H1 (cell line): ENCODE measurements around the gene ALDH7A1.

Experiments used
- EZH2 ChIP-seq: fragments of 200-600 bp; sonication (generic); IDR thresholded peaks from 2 replicates; pipeline ENCODE4 v1.7.1; 2012; ENCODE audit warnings: low read depth, mild to moderate bottlenecking, moderate library complexity, low read length, inconsistent platforms; ENCODE audit not compliant: severe bottlenecking
- HDAC6 ChIP-seq: IDR thresholded peaks from one replicate; pipeline ENCODE4 v1.7.1; 2012; ENCODE audit warnings: low read depth, mild to moderate bottlenecking, inconsistent platforms, low read length, moderate library complexity
- JUN ChIP-seq: IDR thresholded peaks from 2 replicates; pipeline ENCODE4 v1.6.1; 2011; ENCODE audit warnings: low read depth, mild to moderate bottlenecking, improper control_type of control experiment, low read length
- JUND ChIP-seq: IDR thresholded peaks from 2 replicates; pipeline ENCODE4 v1.6.1; 2011; ENCODE audit warnings: mild to moderate bottlenecking, improper control_type of control experiment, low read length
- PHF8 ChIP-seq: fragments of 200-600 bp; sonication (generic); conservative IDR thresholded peaks from 2 replicates; pipeline ENCODE4 v1.7.1; 2012; ENCODE audit warnings: low read depth, mild to moderate bottlenecking, inconsistent platforms, low read length, moderate library complexity
- RAD21 ChIP-seq, 2 experiments: IDR thresholded peaks in 1 of 2; conservative IDR thresholded peaks in 1 of 2; 2 replicates each; pipeline ENCODE4 v1.6.1; 2011; ENCODE audit warnings: low read depth in 2 of 2, low read length in 2 of 2, improper control_type of control experiment in 1 of 2, inconsistent platforms in 1 of 2, mild to moderate bottlenecking in 1 of 2, moderate library complexity in 1 of 2
- SUZ12 ChIP-seq: fragments of 200-600 bp; sonication (generic); IDR thresholded peaks from 2 replicates; pipeline ENCODE4 v1.6.1; 2012; ENCODE audit warnings: mild to moderate bottlenecking, inconsistent platforms, low read length, moderate library complexity, mixed read lengths
- YY1 ChIP-seq: IDR thresholded peaks from 2 replicates; pipeline ENCODE4 v1.6.1; 2011; ENCODE audit warnings: low read depth, mild to moderate bottlenecking, low read length
- ZNF274 ChIP-seq: IDR thresholded peaks from 2 replicates; pipeline ENCODE4 v1.7.0; 2012; ENCODE audit warnings: low read length, borderline replicate concordance; ENCODE audit errors: extremely low read depth
- TF ChIP-seq, protein P1 (sequence below): IDR thresholded peaks from 2 replicates; pipeline ENCODE4 v1.6.1; 2012; ENCODE audit warnings: inconsistent platforms
- TF ChIP-seq, protein P2 (sequence below), 3 experiments: IDR thresholded peaks; 1 replicate in 2 of 3; 2 replicates in 1 of 3; pipeline versions ENCODE4 v1.5.1 to v1.6.1; 2011; ENCODE audit warnings: low read length in 3 of 3, mild to moderate bottlenecking in 3 of 3, inconsistent platforms in 2 of 3, low read depth in 1 of 3, moderate library complexity in 1 of 3; ENCODE audit not compliant: insufficient read depth in 1 of 3; ENCODE audit errors: control extremely low read depth in 1 of 3

GRCh38 chr5:126597156-126597555 is 2.1 kb upstream of the ALDH7A1 start:
- TF ChIP-seq JUN (no peak), RAD21 (IDR thresholded peaks at IDR 0.05 in 1 of 2, conservative IDR thresholded peaks at IDR 0.05 in 1 of 2; ENCODE audit: low read depth in 2 of 2, low read length in 2 of 2) (no peak), YY1 (no peak), EZH2 (no peak), JUND (no peak), PHF8 (no peak), HDAC6 (no peak), ZNF274 (no peak), SUZ12 (no peak)
- TF ChIP-seq, protein P1, sequence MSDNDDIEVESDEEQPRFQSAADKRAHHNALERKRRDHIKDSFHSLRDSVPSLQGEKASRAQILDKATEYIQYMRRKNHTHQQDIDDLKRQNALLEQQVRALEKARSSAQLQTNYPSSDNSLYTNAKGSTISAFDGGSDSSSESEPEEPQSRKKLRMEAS, result no peak
- TF ChIP-seq, protein P2, sequence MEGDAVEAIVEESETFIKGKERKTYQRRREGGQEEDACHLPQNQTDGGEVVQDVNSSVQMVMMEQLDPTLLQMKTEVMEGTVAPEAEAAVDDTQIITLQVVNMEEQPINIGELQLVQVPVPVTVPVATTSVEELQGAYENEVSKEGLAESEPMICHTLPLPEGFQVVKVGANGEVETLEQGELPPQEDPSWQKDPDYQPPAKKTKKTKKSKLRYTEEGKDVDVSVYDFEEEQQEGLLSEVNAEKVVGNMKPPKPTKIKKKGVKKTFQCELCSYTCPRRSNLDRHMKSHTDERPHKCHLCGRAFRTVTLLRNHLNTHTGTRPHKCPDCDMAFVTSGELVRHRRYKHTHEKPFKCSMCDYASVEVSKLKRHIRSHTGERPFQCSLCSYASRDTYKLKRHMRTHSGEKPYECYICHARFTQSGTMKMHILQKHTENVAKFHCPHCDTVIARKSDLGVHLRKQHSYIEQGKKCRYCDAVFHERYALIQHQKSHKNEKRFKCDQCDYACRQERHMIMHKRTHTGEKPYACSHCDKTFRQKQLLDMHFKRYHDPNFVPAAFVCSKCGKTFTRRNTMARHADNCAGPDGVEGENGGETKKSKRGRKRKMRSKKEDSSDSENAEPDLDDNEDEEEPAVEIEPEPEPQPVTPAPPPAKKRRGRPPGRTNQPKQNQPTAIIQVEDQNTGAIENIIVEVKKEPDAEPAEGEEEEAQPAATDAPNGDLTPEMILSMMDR (IDR thresholded peaks at IDR 0.05; ENCODE audit: control extremely low read depth in 1 of 3, insufficient read depth in 1 of 3, low read depth in 1 of 3, low read length in 3 of 3), result no peak
